HepG2 (cell line): ENCODE data around the gene STK24. TPM values are rescaled to one million over a fixed set of nuclear protein-coding genes. Genes with fewer than 3 reads are reported as not detected.

Experiments
- ATAC-seq: fragments of 200-7000 bp; cut with Tn5 transposase; 3 replicates; pipeline ENCODE4 v1.9.1; 2020; ENCODE audit warnings: mild to moderate bottlenecking, moderate library complexity
- BruUV-seq: library from RNA; stranded (reverse); fragments of 400-500 nt; replicated peaks from 2 replicates; lab custom pipeline; 2021; lab: Mats Ljungman, UMichigan
- CTCF ChIA-PET: fragments of 300-600 bp; formaldehyde crosslinking; extraction: SDS; loops from one replicate; lab custom pipeline; 2021; ENCODE audit warnings: low total read pairs, inconsistent platforms, low intra/inter-chr PET ratio; lab: Yijun Ruan, JAX
- POLR2A ChIA-PET: fragments of 350-600 bp; sonication (Branson Sonifier 250); formaldehyde crosslinking; loops from one replicate; lab custom pipeline; 2020; ENCODE audit warnings: antibody characterized with exemption, inconsistent platforms; lab: Yijun Ruan, JAX
- DNase-seq: peaks from one replicate; pipeline ENCODE4 v3.0.0-alpha.2; 2015; ENCODE audit warnings: low spot score
- FAIRE-seq: peaks from 3 replicates; lab custom pipeline; 2011; peaks lifted over from hg19 to GRCh38; lab: Jason Lieb, UNC
- H2AFZ ChIP-seq: one replicate; pipeline ENCODE4 v1.6.1; 2011; ENCODE audit warnings: low read length, inconsistent platforms
- H3K27ac ChIP-seq: fragments of 300-600 bp; 3 replicates; pipeline ENCODE4 v1.8.0; 2011; ENCODE audit warnings: mixed run types, mild to moderate bottlenecking, mixed read lengths, low read length, inconsistent platforms; ENCODE audit not compliant: insufficient read depth; ENCODE audit errors: extremely low read length
- H3K27me3 ChIP-seq, 2 experiments: fragments of 200-600 bp in 1 of 2; 2 replicates in 1 of 2; 3 replicates in 1 of 2; pipeline versions ENCODE4 v1.6.0 to v1.8.0; 2011; ENCODE audit warnings: low read length in 2 of 2, mild to moderate bottlenecking in 2 of 2, moderate library complexity in 2 of 2, inconsistent platforms in 1 of 2; ENCODE audit not compliant: insufficient read depth in 2 of 2, control insufficient read depth in 1 of 2
- H3K36me3 ChIP-seq, 2 experiments: fragments of 200-600 bp in 1 of 2; replicated peaks in 1 of 2; 2 replicates in 1 of 2; 3 replicates in 1 of 2; pipeline versions ENCODE4 v1.5.1 to v1.8.0; 2011; ENCODE audit warnings: low read length in 2 of 2, inconsistent platforms in 1 of 2; ENCODE audit not compliant: insufficient read depth in 2 of 2, control insufficient read depth in 1 of 2
- H3K4me1 ChIP-seq: 2 replicates; pipeline ENCODE4 v1.5.1; 2012; ENCODE audit warnings: low read length, inconsistent platforms; ENCODE audit not compliant: insufficient read depth
- H3K4me2 ChIP-seq: 2 replicates; pipeline ENCODE4 v1.6.0; 2011; ENCODE audit warnings: low read depth, low read length, inconsistent platforms
- H3K4me3 ChIP-seq, 3 experiments: fragments of 200-600 bp in 1 of 3; sonication (generic), shearing (Covaris generic) in 1 of 3; replicated peaks in 1 of 3; 2 replicates each; pipeline ENCODE4 v1.5.1; 2011 to 2016; ENCODE audit warnings: low read length in 3 of 3, inconsistent platforms in 2 of 3, low read depth in 2 of 3, mild to moderate bottlenecking in 2 of 3, control low read depth in 1 of 3, mixed read lengths in 1 of 3; ENCODE audit not compliant: insufficient read depth in 1 of 3
- H3K79me2 ChIP-seq: one replicate; pipeline ENCODE4 v1.6.1; 2011; ENCODE audit warnings: low read length, inconsistent platforms; ENCODE audit not compliant: insufficient read depth
- H3K9ac ChIP-seq: 2 replicates; pipeline ENCODE4 v1.6.0; 2011; ENCODE audit warnings: mild to moderate bottlenecking, low read depth, low read length, inconsistent platforms; ENCODE audit not compliant: insufficient read depth
- H3K9me3 ChIP-seq: 2 replicates; pipeline ENCODE4 v1.5.1; 2012; ENCODE audit warnings: mild to moderate bottlenecking, low read length
- H4K20me1 ChIP-seq: 2 replicates; pipeline ENCODE4 v1.6.0; 2011; ENCODE audit warnings: inconsistent platforms, mild to moderate bottlenecking, low read length, moderate library complexity; ENCODE audit not compliant: insufficient read depth
- NFE2L2 ChIP-seq: fragments of 150-350 bp; IDR thresholded peaks from 2 replicates; pipeline ENCODE4 v1.6.1; 2014; ENCODE audit warnings: low read length
- PAF1 ChIP-seq: IDR thresholded peaks from 2 replicates; pipeline ENCODE4 v1.6.1; 2016; ENCODE audit warnings: missing genetic modification reagents, missing compliant biosample characterization
- SATB2 ChIP-seq: sonication (generic); formaldehyde crosslinking; IDR thresholded peaks from 2 replicates; pipeline ENCODE4 v1.5.0; 2020; ENCODE audit warnings: missing genetic modification reagents
- SIX1 ChIP-seq: sonication (generic); formaldehyde crosslinking; IDR thresholded peaks from 2 replicates; pipeline ENCODE4 v1.4.0; 2020; ENCODE audit warnings: missing genetic modification reagents, borderline replicate concordance
- ZBTB33 ChIP-seq: sonication (generic); formaldehyde crosslinking; IDR thresholded peaks from 2 replicates; pipeline ENCODE4 v1.4.0; 2020; ENCODE audit warnings: missing genetic modification reagents
- ZNF232 ChIP-seq: sonication (generic); formaldehyde crosslinking; IDR thresholded peaks from 2 replicates; pipeline ENCODE4 v1.4.0; 2020; ENCODE audit warnings: missing genetic modification reagents, borderline replicate concordance
- ZNF382 ChIP-seq: sonication (generic); formaldehyde crosslinking; IDR thresholded peaks from 2 replicates; pipeline ENCODE4 v1.5.0; 2020; ENCODE audit warnings: missing genetic modification reagents, mild to moderate bottlenecking, borderline replicate concordance
- ZNF687 ChIP-seq: sonication (generic); formaldehyde crosslinking; IDR thresholded peaks from 2 replicates; pipeline ENCODE4 v1.5.1; 2020; ENCODE audit warnings: mild to moderate bottlenecking, missing genetic modification reagents, moderate library complexity
- WGBS: methylation state at CpG from one replicate; pipeline ENCODE4 v1.1.6; 2017; ENCODE audit warnings: low lambda C conversion rate; 5-methylcytosine and 5-hydroxymethylcytosine counted together
- in situ Hi-C: cut with HindIII; loops from 2 replicates; pipeline ENCODE4 v1.10.0; 2017; ENCODE audit warnings: low pct_unique_long_range_greater_than_20kb; ENCODE audit not compliant: extremely low pct_ligation_motif_present
- intact Hi-C: fragments of 100-400 bp; cut with micrococcal nuclease; formaldehyde crosslinking; loops from one replicate; pipeline ENCODE4 v1.10.0; 2022; ENCODE audit not compliant: unreplicated experiment
- polyA plus RNA-seq, 8 experiments: library from polyadenylated mRNA; depleted of rRNA in 3 of 8; stranded (reverse) in 7 of 8; unstranded in 1 of 8; fragments of >200 nt; fragmentation: Illumina TruSeq in 4 of 8; extraction: Trizol in 4 of 8; gene quantifications; 2 replicates each; pipeline versions ENCODE4 v1.2.1 to v1.2.3, GENCODE V29; 2011 to 2016; ENCODE audit warnings: low read depth in 4 of 8, missing spikeins in 1 of 8, mixed read lengths in 1 of 8; ENCODE audit not compliant: insufficient read depth in 1 of 8
- total RNA-seq, 5 experiments: library from RNA; depleted of rRNA; stranded (reverse); fragments of >200 nt; fragmentation: Illumina TruSeq; extraction: Trizol; gene quantifications; 2 replicates each; pipeline ENCODE4 v1.2.3, GENCODE V29; 2016; ENCODE audit warnings: low read depth in 1 of 5
- TF ChIP-seq, protein P1 (sequence below): sonication (generic); formaldehyde crosslinking; IDR thresholded peaks from 2 replicates; pipeline ENCODE4 v1.4.0; 2020; ENCODE audit warnings: missing genetic modification reagents, borderline replicate concordance

The STK24 gene
- total and polyA plus RNA-seq, 2 of the 13 experiments (the other 11 are each of a cell fraction or from before 2014, with no cell fraction given) = 51.3 to 73.0 TPM

DNA sequence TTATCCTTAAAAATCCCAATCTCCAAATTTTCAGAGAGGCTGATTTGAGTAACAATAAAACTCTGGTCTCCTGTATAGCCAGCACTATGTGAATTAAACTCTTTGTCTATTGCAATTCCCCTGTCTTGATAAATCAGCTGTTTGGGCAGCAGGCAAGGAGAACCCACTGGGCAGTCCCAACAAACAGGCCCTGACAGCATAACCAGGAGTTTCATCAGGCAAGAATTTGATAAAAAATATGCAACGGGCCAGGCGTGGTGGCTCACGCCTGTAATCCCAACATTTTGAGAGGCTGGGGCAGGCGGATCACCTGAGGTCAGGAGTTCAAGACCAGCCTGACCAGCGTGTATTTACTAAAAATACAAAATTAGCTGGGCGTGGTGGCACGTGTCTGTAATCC lies 42.1 kb downstream of the STK24 start (continued):
- TF ChIP-seq, protein P1, sequence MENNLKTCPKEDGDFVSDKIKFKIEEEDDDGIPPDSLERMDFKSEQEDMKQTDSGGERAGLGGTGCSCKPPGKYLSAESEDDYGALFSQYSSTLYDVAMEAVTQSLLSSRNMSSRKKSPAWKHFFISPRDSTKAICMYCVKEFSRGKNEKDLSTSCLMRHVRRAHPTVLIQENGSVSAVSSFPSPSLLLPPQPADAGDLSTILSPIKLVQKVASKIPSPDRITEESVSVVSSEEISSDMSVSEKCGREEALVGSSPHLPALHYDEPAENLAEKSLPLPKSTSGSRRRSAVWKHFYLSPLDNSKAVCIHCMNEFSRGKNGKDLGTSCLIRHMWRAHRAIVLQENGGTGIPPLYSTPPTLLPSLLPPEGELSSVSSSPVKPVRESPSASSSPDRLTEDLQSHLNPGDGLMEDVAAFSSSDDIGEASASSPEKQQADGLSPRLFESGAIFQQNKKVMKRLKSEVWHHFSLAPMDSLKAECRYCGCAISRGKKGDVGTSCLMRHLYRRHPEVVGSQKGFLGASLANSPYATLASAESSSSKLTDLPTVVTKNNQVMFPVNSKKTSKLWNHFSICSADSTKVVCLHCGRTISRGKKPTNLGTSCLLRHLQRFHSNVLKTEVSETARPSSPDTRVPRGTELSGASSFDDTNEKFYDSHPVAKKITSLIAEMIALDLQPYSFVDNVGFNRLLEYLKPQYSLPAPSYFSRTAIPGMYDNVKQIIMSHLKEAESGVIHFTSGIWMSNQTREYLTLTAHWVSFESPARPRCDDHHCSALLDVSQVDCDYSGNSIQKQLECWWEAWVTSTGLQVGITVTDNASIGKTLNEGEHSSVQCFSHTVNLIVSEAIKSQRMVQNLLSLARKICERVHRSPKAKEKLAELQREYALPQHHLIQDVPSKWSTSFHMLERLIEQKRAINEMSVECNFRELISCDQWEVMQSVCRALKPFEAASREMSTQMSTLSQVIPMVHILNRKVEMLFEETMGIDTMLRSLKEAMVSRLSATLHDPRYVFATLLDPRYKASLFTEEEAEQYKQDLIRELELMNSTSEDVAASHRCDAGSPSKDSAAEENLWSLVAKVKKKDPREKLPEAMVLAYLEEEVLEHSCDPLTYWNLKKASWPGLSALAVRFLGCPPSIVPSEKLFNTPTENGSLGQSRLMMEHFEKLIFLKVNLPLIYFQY (CRISPR knock-in tag) = no peak
- TF ChIP-seq ZNF232 (CRISPR knock-in tag) = no peak
- no peak for TF ChIP-seq NFE2L2
- no peak for TF ChIP-seq PAF1
- TF ChIP-seq SATB2 (CRISPR knock-in tag) = no peak
- no peak for TF ChIP-seq SIX1

GRCh38 chr13:98533912-98534311 lies 43.0 kb downstream of the STK24 start:
- POLR2A ChIA-PET = no interaction called here
- Histone ChIP-seq H4K20me1 (peaks cover 86% of the 10 kb centered on the region), H2AFZ (no peak overlapping the region), H3K9me3 (no peaks in the 10 kb centered on the region), H3K9ac (no peak overlapping the region), H3K27ac (no peak overlapping the region), H3K79me2 (peaks cover 99% of the 10 kb centered on the region), H3K4me1 (peaks cover 50% of the 10 kb centered on the region), H3K36me3 (peaks cover 9 to 14% of the 10 kb centered on the region in 2 experiments), H3K4me2 (no peak overlapping the region), H3K27me3 (no peaks in the 10 kb centered on the region; a peak in 1 of 5 replicates), H3K4me3 (no peak overlapping the region)
- no peak for TF ChIP-seq ZNF382 (CRISPR knock-in tag)
- TF ChIP-seq ZNF687 (CRISPR knock-in tag) = peak; percentile 35; the same call in 1 of the 2 replicates
- TF ChIP-seq ZBTB33 (CRISPR knock-in tag) = peak; percentile 84
- no TSS peak for BruUV-seq
- no peak for ATAC-seq
- WGBS = 100% methylated on average over 7 of the region's 9 CpGs
- no peak for DNase-seq
- CTCF ChIA-PET = no interaction called here
- no peak for FAIRE-seq
- intact Hi-C loops (no loop called here), in situ Hi-C loops (no loop called here)
